ENCODE data around the gene IGF2. TPM values are rescaled to one million over a fixed set of nuclear protein-coding genes. Genes with fewer than 3 reads are reported as not detected.

The IGF2 gene
- total RNA-seq, 1 experiment from 2014 or later, result 5.0 TPM

DNA sequence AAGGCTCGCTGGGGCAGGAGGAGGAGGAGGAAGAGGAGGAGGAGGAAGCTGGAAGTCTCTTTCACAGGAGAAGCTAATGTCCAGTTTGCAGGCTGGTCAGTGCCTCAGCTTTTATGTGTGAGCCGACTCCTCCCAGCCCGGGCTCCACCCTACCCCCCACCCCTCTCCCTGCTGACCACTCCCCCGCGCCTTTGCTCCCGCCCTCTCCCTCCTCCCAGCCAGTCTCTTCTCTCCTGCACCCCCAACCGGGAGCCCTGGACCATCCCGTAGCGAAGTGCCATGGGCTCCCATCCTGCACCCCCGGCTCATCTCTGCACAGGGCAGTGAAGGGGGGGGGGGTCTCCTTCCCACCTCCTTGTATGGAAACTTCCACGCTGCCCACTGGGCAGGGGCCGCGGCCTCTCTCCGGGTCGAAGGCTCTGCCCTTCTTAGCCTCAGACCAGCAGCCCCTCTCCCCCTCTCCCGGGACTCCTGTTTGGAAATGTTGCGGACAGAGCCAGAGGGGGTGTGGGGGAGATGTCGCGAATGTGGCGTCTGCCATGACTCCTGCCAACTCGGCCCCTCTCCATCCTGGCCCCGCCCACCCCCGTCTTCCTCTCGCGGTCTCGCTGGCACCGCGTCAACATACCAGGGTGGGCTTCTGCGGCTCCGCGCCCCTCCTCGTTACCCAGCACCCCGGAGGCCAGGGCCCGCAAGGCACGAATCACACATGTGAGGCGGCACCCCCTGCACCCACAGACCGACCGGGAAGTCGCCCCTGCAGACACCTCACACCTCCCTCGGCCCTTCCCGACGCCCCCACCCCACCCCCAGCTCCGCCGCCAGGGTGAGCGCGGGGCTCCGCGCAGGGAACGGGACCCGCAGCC lies 1.8 kb downstream of the IGF2 start:
- H3K4me3 ChIP-seq (ENCODE audit: low read length), result peak overlapping the region; percentile 50
- peak overlapping the region; percentile 69 for H3K4me2 ChIP-seq (ENCODE audit: low read length)
- ATAC-seq (peak; percentile 66), DNase-seq (peak; percentile 49)
- H3K27ac ChIP-seq (ENCODE audit: low read length), result no peak overlapping the region
- H3K27me3 ChIP-seq (ENCODE audit: low read length), result peaks cover 27% of the 10 kb centered on the region
- H4K20me1 ChIP-seq (ENCODE audit: low read length), result no peaks in the 10 kb centered on the region
- H3K4me1 ChIP-seq (ENCODE audit: insufficient read depth, low read length), result peaks cover 13% of the 10 kb centered on the region
- H3K9me2 ChIP-seq (replicated peaks; ENCODE audit: low read length), result no peaks in the 10 kb centered on the region
- peak overlapping the region; percentile 41; the same call in 1 of the 2 replicates for H2AFZ ChIP-seq (ENCODE audit: low read length)
- CTCF ChIA-PET, result interaction anchor here (0.6 kb wide), 1 partner anchor 10 kb away, joined by 4 read pairs; no protein-coding TSS in a partner anchor
- intact Hi-C loops (cut with micrococcal nuclease), result no loop called here
- no peaks in the 10 kb centered on the region for H3K79me2 ChIP-seq (ENCODE audit: low read length)
- POLR2A ChIA-PET (ENCODE audit: unreplicated experiment), result no interaction called here
- no peaks in the 10 kb centered on the region for H3K9me3 ChIP-seq (ENCODE audit: low read length)
- no TSS peak for BruUV-seq (replicated peaks)
- peaks cover 4% of the 10 kb centered on the region for H3F3A ChIP-seq (ENCODE audit: low read length, unreplicated experiment)
- H3K36me3 ChIP-seq (ENCODE audit: low read depth, low read length), result no peaks in the 10 kb centered on the region
- TF ChIP-seq, protein P1, sequence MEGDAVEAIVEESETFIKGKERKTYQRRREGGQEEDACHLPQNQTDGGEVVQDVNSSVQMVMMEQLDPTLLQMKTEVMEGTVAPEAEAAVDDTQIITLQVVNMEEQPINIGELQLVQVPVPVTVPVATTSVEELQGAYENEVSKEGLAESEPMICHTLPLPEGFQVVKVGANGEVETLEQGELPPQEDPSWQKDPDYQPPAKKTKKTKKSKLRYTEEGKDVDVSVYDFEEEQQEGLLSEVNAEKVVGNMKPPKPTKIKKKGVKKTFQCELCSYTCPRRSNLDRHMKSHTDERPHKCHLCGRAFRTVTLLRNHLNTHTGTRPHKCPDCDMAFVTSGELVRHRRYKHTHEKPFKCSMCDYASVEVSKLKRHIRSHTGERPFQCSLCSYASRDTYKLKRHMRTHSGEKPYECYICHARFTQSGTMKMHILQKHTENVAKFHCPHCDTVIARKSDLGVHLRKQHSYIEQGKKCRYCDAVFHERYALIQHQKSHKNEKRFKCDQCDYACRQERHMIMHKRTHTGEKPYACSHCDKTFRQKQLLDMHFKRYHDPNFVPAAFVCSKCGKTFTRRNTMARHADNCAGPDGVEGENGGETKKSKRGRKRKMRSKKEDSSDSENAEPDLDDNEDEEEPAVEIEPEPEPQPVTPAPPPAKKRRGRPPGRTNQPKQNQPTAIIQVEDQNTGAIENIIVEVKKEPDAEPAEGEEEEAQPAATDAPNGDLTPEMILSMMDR (conservative IDR thresholded peaks at IDR 0.05; ENCODE audit: low read depth, low read length), result no peak
- TF ChIP-seq EZH2phosphoT487 (IDR thresholded peaks at IDR 0.05; ENCODE audit: borderline replicate concordance, low read length) (no peak), EZH2 (IDR thresholded peaks at IDR 0.05; ENCODE audit: low read length, unreplicated experiment) (no peak)
- no peak overlapping the region for H3K9ac ChIP-seq (ENCODE audit: low read length)

DNA sequence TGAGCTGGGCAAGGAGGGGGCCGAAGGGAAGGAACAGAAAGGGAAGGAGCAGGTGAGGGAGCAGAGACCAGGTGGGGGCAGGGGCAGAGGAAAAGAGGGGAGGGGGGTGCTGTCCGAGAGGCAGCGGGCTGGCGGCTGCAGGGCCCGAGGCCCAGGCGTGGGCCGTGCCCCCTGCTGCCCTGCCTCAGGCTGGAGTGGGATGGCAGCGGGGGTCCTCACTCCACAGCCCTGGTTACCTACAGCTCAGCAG lies 2.3 kb downstream of the IGF2 start:
- H3F3A ChIP-seq (ENCODE audit: low read length, unreplicated experiment), result peaks cover 1% of the 10 kb centered on the region
- no TSS peak for BruUV-seq (replicated peaks)
- H3K27me3 ChIP-seq (ENCODE audit: low read length), result peaks cover 27% of the 10 kb centered on the region
- no peak overlapping the region for H3K9ac ChIP-seq (ENCODE audit: low read length)
- H3K4me3 ChIP-seq (ENCODE audit: low read length), result no peak overlapping the region
- peaks cover 8% of the 10 kb centered on the region for H3K4me1 ChIP-seq (ENCODE audit: insufficient read depth, low read length)
- ATAC-seq (no peak), DNase-seq (no peak)
- no peaks in the 10 kb centered on the region for H3K36me3 ChIP-seq (ENCODE audit: low read depth, low read length)
- intact Hi-C loops (cut with micrococcal nuclease), result no loop called here
- H3K79me2 ChIP-seq (ENCODE audit: low read length), result no peaks in the 10 kb centered on the region
- CTCF ChIA-PET, result interaction anchor here (0.6 kb wide), 1 partner anchor 11 kb away, joined by 4 read pairs; no protein-coding TSS in a partner anchor
- no peak overlapping the region for H2AFZ ChIP-seq (ENCODE audit: low read length)
- H3K9me2 ChIP-seq (replicated peaks; ENCODE audit: low read length), result no peaks in the 10 kb centered on the region
- TF ChIP-seq EZH2 (IDR thresholded peaks at IDR 0.05; ENCODE audit: low read length, unreplicated experiment), result no peak
- TF ChIP-seq, protein P1 (conservative IDR thresholded peaks at IDR 0.05; ENCODE audit: low read depth, low read length), result no peak
- TF ChIP-seq EZH2phosphoT487 (IDR thresholded peaks at IDR 0.05; ENCODE audit: borderline replicate concordance, low read length), result no peak
- peak overlapping the region; percentile 69; the same call in 1 of the 2 replicates for H3K4me2 ChIP-seq (ENCODE audit: low read length)
- POLR2A ChIA-PET (ENCODE audit: unreplicated experiment), result no interaction called here
- no peak overlapping the region for H3K27ac ChIP-seq (ENCODE audit: low read length)
- no peaks in the 10 kb centered on the region for H4K20me1 ChIP-seq (ENCODE audit: low read length)
- no peaks in the 10 kb centered on the region for H3K9me3 ChIP-seq (ENCODE audit: low read length)

Measured in PC-3 (cell line).